GM18867 (cell line): Measurements from ENCODE around the gene TBRG1.

Experiments used
- ATAC-seq: cut with Tn5 transposase; IDR thresholded peaks from one replicate; pipeline ENCODE4 v1.9.1; 2021; ENCODE audit warnings: mild to moderate bottlenecking, moderate library complexity; ENCODE audit not compliant: unreplicated experiment

Gene TBRG1

GRCh38 chr11:124612567-124613246, 10.0 kb upstream of the TBRG1 start:
- ATAC-seq = no peak

GRCh38 chr11:124618863-124619262, 3.8 kb upstream of the TBRG1 start:
- ATAC-seq = no peak

- ATAC-seq = no peak
Measured at GRCh38 chr11:124623861-124624525, 1.3 kb downstream of the TBRG1 start.

- ATAC-seq = no peak
Measured at GRCh38 chr11:124625504-124626168, 3.0 kb downstream of the TBRG1 start.

GRCh38 chr11:124627546-124627945, 4.9 kb downstream of the TBRG1 start:
- no peak for ATAC-seq

GRCh38 chr11:124629961-124630360, 7.3 kb downstream of the TBRG1 start:
- no peak for ATAC-seq

- ATAC-seq = peak; percentile 45
Measured at GRCh38 chr11:124633355-124633754, 10.7 kb downstream of the TBRG1 start.

- no peak for ATAC-seq
Measured at GRCh38 chr11:124635932-124636331, 13.3 kb downstream of the TBRG1 start.

GRCh38 chr11:124638500-124638899, 15.8 kb downstream of the TBRG1 start:
- no peak for ATAC-seq

GRCh38 chr11:124639186-124639585, 16.5 kb downstream of the TBRG1 start:
- no peak for ATAC-seq

- ATAC-seq = no peak
Measured at GRCh38 chr11:124640666-124641065, 18.0 kb downstream of the TBRG1 start.

GRCh38 chr11:124642628-124643027, 20.0 kb downstream of the TBRG1 start:
- no peak for ATAC-seq

- no peak for ATAC-seq
Measured at GRCh38 chr11:124643042-124643604, 20.5 kb downstream of the TBRG1 start.

- no peak for ATAC-seq
Measured at GRCh38 chr11:124643605-124644425, 21.2 kb downstream of the TBRG1 start.

- peak; percentile 58 for ATAC-seq
Measured at GRCh38 chr11:124644426-124645280, 22.0 kb downstream of the TBRG1 start.

- no peak for ATAC-seq
Measured at GRCh38 chr11:124646148-124646547, 23.5 kb downstream of the TBRG1 start.

GRCh38 chr11:124648610-124649009, 25.9 kb downstream of the TBRG1 start:
- ATAC-seq = no peak

- ATAC-seq = no peak
Measured at GRCh38 chr11:124656774-124657630, 34.3 kb downstream of the TBRG1 start.

- ATAC-seq = no peak
Measured at GRCh38 chr11:124657904-124658303, 35.2 kb downstream of the TBRG1 start.
